Stimulated activated CD4-positive, alpha-beta T cell treated with anti-CD3 and anti-CD28 coated beads, TNF-alpha, amount 100 ng/mL, for 48 hours (primary cell): ENCODE data around the gene MOGAT1.

Experiments
- DNase-seq, 3 donors: peaks; one replicate each; pipeline ENCODE4 v3.0.0-alpha.2; 2020; ENCODE audit warnings: low read depth in 3 of 3

MOGAT1 gene, protein sequence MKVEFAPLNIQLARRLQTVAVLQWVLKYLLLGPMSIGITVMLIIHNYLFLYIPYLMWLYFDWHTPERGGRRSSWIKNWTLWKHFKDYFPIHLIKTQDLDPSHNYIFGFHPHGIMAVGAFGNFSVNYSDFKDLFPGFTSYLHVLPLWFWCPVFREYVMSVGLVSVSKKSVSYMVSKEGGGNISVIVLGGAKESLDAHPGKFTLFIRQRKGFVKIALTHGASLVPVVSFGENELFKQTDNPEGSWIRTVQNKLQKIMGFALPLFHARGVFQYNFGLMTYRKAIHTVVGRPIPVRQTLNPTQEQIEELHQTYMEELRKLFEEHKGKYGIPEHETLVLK

GRCh38 chr2:222671259-222672067 lies at the start of gene MOGAT1:
Gene MOGAT1, plus strand, starts transcription at chr2:222671658. Its CDS starts 128 bp downstream, at chr2:222671786.
- DNase-seq, result no peak

- DNase-seq, result no peak
Measured at GRCh38 chr2:222621893-222622292, 49.6 kb upstream of the MOGAT1 start.

DNA sequence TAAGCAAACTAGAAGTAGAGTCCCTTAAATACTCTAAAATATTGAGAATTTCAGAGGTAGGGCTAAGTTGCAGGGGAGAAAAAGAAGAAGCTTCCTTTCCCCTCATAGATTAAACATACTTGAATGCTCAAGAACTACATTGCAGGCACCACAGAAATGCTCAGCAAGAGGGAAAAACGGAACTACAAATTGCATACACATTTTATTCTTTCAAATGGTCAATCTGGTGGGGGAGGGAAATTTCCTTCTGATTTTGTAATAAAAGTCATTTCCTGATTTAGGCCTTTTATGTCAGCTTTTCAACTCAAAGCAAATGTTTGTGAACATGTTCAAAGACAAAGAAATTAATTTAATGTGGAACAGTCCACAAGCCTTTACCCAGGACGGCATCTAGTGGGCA lies 48.5 kb upstream of the MOGAT1 start:
- DNase-seq, result no peak

GRCh38 chr2:222623756-222624309 lies 47.6 kb upstream of the MOGAT1 start:
- DNase-seq, result no peak

GRCh38 chr2:222627764-222628163 lies 43.7 kb upstream of the MOGAT1 start:
- DNase-seq, result no peak

DNA sequence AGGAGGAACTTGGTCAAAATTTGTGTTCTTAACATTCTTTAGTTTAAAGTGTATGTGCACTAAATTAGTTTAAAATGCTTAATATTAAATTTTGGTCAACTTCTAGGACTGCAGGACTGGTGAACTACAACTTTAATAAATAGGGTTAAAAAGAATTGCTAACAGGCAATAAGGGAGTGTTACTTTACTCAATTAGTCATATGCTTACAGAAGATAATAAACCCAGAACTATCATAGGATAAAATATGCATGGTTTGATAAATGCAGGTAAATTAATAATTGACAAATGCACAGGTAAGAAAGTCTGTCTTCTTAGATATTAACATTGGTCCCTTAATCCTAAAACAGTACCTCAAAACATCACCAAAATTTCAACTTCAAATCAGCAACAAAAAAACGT lies 36.2 kb upstream of the MOGAT1 start:
- no peak for DNase-seq

DNA sequence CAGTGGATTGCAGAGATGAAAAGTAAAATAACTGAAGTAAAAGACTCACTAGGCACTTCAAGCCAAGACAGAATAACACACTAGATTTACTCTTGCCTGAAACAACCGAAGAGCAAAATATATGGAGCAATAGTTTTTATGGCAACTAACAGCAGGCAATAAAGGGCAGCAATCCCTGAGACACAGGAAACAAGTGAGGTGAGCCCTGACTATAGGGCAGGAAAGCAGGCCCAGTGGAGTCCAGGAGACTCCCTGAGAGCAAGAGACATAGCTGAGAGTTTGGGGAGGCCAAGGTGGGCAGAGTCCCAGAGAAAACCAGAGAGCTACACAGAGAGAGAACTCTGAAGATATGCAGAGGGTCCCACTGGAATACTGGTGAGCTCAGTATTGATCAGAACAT lies 34.4 kb upstream of the MOGAT1 start:
- no peak for DNase-seq

DNA sequence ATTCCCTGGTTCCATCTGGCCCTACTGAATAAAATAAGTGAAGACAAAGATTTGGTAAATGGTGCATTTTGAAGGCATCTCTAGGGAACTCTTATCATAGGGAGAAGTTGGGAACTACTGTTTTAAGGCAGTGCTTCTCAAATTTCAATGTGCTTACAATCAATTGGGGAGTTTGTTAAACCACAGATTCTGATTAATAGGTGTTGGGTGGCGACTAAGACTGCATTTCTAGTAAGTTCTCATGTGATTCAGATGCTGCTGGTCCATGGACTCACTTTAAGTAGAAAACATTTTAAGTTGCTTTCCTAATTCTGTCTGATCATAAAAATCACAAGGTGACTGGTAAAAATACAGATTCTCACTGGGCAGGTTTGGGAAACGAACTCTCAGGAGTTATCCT lies 30.1 kb upstream of the MOGAT1 start:
- no peak for DNase-seq

DNA sequence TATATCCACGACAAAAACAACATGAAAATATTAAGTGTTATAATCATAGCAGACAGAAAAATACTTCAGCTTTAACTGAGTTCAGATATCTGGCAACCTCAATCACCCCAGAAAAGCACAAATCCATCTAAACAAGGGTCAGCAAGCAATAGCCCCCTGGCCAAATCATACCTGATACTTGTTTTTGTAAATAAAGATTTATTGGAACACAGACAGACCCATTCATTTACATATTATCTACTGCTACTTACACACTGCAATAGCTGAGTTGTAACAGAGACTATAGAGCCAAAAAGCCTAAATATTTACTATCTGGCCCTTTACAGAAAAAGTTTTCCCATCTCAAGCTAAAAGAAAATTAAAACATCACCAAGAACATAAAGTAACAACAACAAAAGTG lies 28.3 kb upstream of the MOGAT1 start:
- no peak for DNase-seq

- DNase-seq, result no peak
Measured at GRCh38 chr2:222646008-222646407, 25.4 kb upstream of the MOGAT1 start.

GRCh38 chr2:222649801-222650200 lies 21.7 kb upstream of the MOGAT1 start:
- DNase-seq, result no peak

DNA sequence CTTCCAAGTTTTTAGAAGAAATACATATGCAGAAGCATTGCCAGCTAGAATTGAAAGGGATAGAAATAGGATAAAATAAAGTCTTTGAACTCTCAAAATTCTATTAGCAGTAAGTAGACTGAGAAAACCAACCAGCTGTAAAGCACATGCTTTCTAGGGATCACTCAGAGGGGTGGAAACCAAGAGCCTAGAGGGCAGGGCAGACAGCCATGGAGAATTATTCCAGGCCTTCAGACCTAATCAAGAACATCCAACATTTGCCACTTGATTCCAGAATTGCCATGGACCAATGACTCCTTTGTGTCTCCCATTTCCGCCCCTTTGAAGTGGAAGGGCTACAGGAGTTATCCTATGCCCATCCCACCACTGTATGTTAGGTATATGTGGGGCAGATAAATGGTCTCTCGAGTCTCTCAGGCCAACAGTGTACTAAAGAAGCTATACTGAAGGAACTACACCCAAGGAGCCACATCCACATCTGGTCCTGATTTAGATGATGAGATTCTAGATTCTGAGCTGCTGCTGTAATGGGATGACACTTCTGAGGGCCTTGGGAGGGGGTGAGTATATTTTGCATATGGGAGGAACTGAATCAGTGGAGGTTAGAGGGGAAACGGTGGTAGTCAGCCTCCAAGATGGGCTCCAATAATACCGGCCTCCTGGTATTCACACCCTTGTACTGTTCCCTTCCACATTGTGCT lies 19.6 kb upstream of the MOGAT1 start:
- DNase-seq, result no peak

- DNase-seq, result no peak
Measured at GRCh38 chr2:222652491-222653255, 18.8 kb upstream of the MOGAT1 start.

- no peak for DNase-seq
Measured at GRCh38 chr2:222653280-222653679, 18.2 kb upstream of the MOGAT1 start.

- peak; percentile 83 to 90 (median 88) for DNase-seq
Measured at GRCh38 chr2:222655787-222656525, 15.5 kb upstream of the MOGAT1 start, which contains the start of gene FARSB. Gene FARSB, minus strand, starts transcription at chr2:222656092. Its CDS starts 19 bp downstream, at chr2:222656073.

GRCh38 chr2:222656526-222657446 lies 14.7 kb upstream of the MOGAT1 start:
- no peak for DNase-seq

DNA sequence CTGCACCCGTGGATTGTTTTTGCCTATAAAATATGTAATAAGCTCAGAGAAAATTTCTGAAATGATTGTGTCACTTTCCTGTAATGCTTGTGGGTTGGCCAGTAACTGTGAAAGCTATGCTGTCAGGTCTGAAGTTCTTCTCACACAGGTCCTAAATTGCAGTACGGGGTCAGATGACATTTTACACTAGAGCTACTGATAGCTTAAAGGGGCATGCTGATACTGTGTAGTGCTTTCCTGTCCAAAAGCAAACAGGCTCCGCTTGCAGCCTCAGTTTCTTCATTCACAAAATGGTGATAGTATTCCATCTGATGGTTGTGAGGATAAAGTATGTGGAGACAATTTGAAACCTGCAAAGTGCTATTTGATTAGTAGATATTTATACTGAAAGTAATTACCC lies 8.0 kb upstream of the MOGAT1 start:
- DNase-seq, result no peak

GRCh38 chr2:222668494-222669154 lies 2.8 kb upstream of the MOGAT1 start:
- no peak for DNase-seq

GRCh38 chr2:222669353-222669752 lies 2.1 kb upstream of the MOGAT1 start:
- no peak for DNase-seq
